ENCODE data around the gene FRY.

Gene FRY

GRCh38 chr13:32093006-32093405 lies 61.4 kb downstream of the FRY start:
- Histone ChIP-seq H3K4me3 (ENCODE audit: low read depth, low read length) (no peak overlapping the region), H3K36me3 (ENCODE audit: control insufficient read depth, insufficient read depth, low read length) (no peaks in the 10 kb centered on the region), H3K4me1 (ENCODE audit: control insufficient read depth, insufficient read depth, low read length) (no peaks in the 10 kb centered on the region), H3K27me3 (ENCODE audit: control insufficient read depth, insufficient read depth, low read length) (no peaks in the 10 kb centered on the region), H3K9ac (ENCODE audit: low read depth, low read length) (no peak overlapping the region), H3K9me3 (ENCODE audit: control insufficient read depth, insufficient read depth, low read length) (no peaks in the 10 kb centered on the region)

- Histone ChIP-seq H3K36me3 (ENCODE audit: control insufficient read depth, insufficient read depth, low read length) (no peaks in the 10 kb centered on the region), H3K9me3 (ENCODE audit: control insufficient read depth, insufficient read depth, low read length) (no peaks in the 10 kb centered on the region), H3K4me3 (ENCODE audit: low read depth, low read length) (no peak overlapping the region), H3K27me3 (ENCODE audit: control insufficient read depth, insufficient read depth, low read length) (no peaks in the 10 kb centered on the region), H3K9ac (ENCODE audit: low read depth, low read length) (no peak overlapping the region), H3K4me1 (ENCODE audit: control insufficient read depth, insufficient read depth, low read length) (no peaks in the 10 kb centered on the region)
These were observed 66.7 kb downstream of the FRY start for GRCh38 chr13:32098272-32098671.

DNA sequence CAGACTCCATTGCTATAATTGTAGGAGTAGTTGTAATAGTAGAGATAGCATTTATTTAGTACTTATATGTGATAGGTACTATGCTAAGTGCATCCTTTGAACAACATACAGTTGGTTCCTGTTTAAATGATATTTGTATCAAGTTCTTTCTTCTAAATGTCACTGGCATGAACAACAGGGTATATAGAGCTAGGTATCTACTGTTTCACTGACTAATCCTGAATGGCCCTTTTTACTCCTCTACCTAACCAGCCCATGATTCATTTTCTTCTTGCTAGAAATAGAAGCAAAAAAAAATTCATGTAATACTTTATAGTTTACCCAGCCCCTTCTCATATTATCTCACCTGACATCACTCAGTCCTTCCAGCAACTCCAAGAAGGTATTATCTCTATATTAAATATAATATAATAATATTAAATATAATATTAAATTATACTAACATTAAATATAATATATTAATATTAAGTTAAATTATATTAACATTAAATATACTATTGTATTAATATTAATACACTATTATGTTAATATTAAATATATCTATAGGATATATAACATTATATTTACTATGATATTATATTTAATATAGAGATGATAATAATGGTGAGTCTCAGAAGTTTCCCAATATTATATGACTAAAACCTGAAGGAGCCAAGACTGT lies 74.2 kb downstream of the FRY start:
- no peak overlapping the region for H3K9ac ChIP-seq (ENCODE audit: low read depth, low read length)
- H3K36me3 ChIP-seq (ENCODE audit: control insufficient read depth, insufficient read depth, low read length) = no peaks in the 10 kb centered on the region
- no peaks in the 10 kb centered on the region for H3K9me3 ChIP-seq (ENCODE audit: control insufficient read depth, insufficient read depth, low read length)
- no peaks in the 10 kb centered on the region for H3K4me1 ChIP-seq (ENCODE audit: control insufficient read depth, insufficient read depth, low read length)
- H3K27me3 ChIP-seq (ENCODE audit: control insufficient read depth, insufficient read depth, low read length) = no peaks in the 10 kb centered on the region
- H3K4me3 ChIP-seq (ENCODE audit: low read depth, low read length) = no peak overlapping the region

GRCh38 chr13:32107474-32107873 lies 75.9 kb downstream of the FRY start:
- Histone ChIP-seq H3K4me3 (ENCODE audit: low read depth, low read length) (no peak overlapping the region), H3K27me3 (ENCODE audit: control insufficient read depth, insufficient read depth, low read length) (no peaks in the 10 kb centered on the region), H3K9ac (ENCODE audit: low read depth, low read length) (no peak overlapping the region), H3K4me1 (ENCODE audit: control insufficient read depth, insufficient read depth, low read length) (no peaks in the 10 kb centered on the region), H3K36me3 (ENCODE audit: control insufficient read depth, insufficient read depth, low read length) (no peaks in the 10 kb centered on the region), H3K9me3 (ENCODE audit: control insufficient read depth, insufficient read depth, low read length) (no peaks in the 10 kb centered on the region)

DNA sequence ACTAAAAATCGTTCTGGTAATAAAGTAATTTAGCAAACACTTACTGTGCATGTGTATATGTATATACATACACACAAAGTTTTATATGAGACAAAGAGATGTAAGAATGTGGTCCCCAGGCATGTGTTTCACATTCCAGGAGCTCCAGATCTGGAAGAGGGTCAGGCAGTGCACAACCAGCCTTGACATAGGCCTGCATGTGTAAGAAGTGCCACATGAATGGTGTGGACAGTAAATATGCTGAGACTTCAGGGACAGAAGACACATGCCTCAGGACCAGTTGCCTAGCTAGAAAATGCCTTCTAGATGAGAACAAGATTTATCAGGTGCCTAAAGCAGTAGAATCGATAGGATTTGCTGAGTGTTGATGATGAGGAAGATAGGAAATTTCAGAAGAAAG lies 76.4 kb downstream of the FRY start:
- H3K9me3 ChIP-seq (ENCODE audit: control insufficient read depth, insufficient read depth, low read length) = no peaks in the 10 kb centered on the region
- no peaks in the 10 kb centered on the region for H3K36me3 ChIP-seq (ENCODE audit: control insufficient read depth, insufficient read depth, low read length)
- no peaks in the 10 kb centered on the region for H3K4me1 ChIP-seq (ENCODE audit: control insufficient read depth, insufficient read depth, low read length)
- H3K27me3 ChIP-seq (ENCODE audit: control insufficient read depth, insufficient read depth, low read length) = no peaks in the 10 kb centered on the region
- no peak overlapping the region for H3K9ac ChIP-seq (ENCODE audit: low read depth, low read length)
- H3K4me3 ChIP-seq (ENCODE audit: low read depth, low read length) = no peak overlapping the region

DNA sequence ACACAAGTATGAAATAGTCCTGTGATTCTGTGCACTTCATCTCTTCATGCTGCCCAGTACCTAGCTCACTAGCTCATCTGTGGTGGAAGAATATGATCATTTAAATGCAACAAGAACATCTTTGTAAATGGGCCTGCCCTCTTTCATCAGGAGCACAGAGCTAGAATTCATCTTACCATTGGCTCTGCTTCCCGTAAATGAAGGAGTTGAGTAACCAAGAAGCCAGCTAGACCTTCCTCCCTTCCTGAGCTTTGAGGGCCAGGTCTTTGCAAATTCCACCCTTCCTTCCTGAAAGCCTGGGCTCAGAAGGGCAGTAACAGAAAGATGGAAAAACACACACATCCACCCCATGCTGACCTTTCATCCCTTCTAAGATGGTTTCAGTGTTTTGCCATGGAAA lies 82.0 kb downstream of the FRY start:
- Histone ChIP-seq H3K36me3 (ENCODE audit: control insufficient read depth, insufficient read depth, low read length) (no peaks in the 10 kb centered on the region), H3K9me3 (ENCODE audit: control insufficient read depth, insufficient read depth, low read length) (no peaks in the 10 kb centered on the region), H3K27me3 (ENCODE audit: control insufficient read depth, insufficient read depth, low read length) (no peaks in the 10 kb centered on the region), H3K4me1 (ENCODE audit: control insufficient read depth, insufficient read depth, low read length) (no peaks in the 10 kb centered on the region), H3K9ac (ENCODE audit: low read depth, low read length) (no peak overlapping the region), H3K4me3 (ENCODE audit: low read depth, low read length) (no peak overlapping the region)

GRCh38 chr13:32114284-32114950 lies 82.8 kb downstream of the FRY start:
- Histone ChIP-seq H3K27me3 (ENCODE audit: control insufficient read depth, insufficient read depth, low read length) (no peaks in the 10 kb centered on the region), H3K4me1 (ENCODE audit: control insufficient read depth, insufficient read depth, low read length) (no peaks in the 10 kb centered on the region), H3K4me3 (ENCODE audit: low read depth, low read length) (no peak overlapping the region), H3K9me3 (ENCODE audit: control insufficient read depth, insufficient read depth, low read length) (no peaks in the 10 kb centered on the region), H3K9ac (ENCODE audit: low read depth, low read length) (no peak overlapping the region), H3K36me3 (ENCODE audit: control insufficient read depth, insufficient read depth, low read length) (no peaks in the 10 kb centered on the region)

DNA sequence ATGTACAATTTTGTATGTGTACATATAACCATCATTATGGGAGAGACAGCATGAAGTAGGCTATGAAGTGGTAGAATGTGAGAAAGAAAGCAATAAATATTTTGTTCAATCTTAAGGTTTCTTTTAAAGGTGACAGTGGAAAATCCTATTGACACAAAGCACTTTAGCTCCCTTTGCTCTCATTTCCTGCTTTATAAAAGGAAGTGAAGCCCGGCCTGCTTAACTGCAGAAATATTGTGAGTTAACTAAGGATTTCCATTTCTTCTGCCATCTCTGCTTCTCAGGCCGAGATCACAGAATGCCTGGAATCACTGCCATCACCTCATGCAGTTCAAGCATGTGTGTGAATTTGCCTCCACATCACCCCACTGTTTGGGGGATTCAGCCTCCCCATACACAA lies 83.5 kb downstream of the FRY start:
- Histone ChIP-seq H3K36me3 (ENCODE audit: control insufficient read depth, insufficient read depth, low read length) (no peaks in the 10 kb centered on the region), H3K4me3 (ENCODE audit: low read depth, low read length) (no peak overlapping the region), H3K27me3 (ENCODE audit: control insufficient read depth, insufficient read depth, low read length) (no peaks in the 10 kb centered on the region), H3K4me1 (ENCODE audit: control insufficient read depth, insufficient read depth, low read length) (no peaks in the 10 kb centered on the region), H3K9ac (ENCODE audit: low read depth, low read length) (no peak overlapping the region), H3K9me3 (ENCODE audit: control insufficient read depth, insufficient read depth, low read length) (no peaks in the 10 kb centered on the region)

- Histone ChIP-seq H3K9ac (ENCODE audit: low read depth, low read length) (no peak overlapping the region), H3K27me3 (ENCODE audit: control insufficient read depth, insufficient read depth, low read length) (no peaks in the 10 kb centered on the region), H3K9me3 (ENCODE audit: control insufficient read depth, insufficient read depth, low read length) (no peaks in the 10 kb centered on the region), H3K36me3 (ENCODE audit: control insufficient read depth, insufficient read depth, low read length) (no peaks in the 10 kb centered on the region), H3K4me1 (ENCODE audit: control insufficient read depth, insufficient read depth, low read length) (no peaks in the 10 kb centered on the region), H3K4me3 (ENCODE audit: low read depth, low read length) (no peak overlapping the region)
These were observed 84.6 kb downstream of the FRY start for GRCh38 chr13:32116210-32116609.

- no peaks in the 10 kb centered on the region for H3K9me3 ChIP-seq (ENCODE audit: control insufficient read depth, insufficient read depth, low read length)
- no peak overlapping the region for H3K4me3 ChIP-seq (ENCODE audit: low read depth, low read length)
- no peaks in the 10 kb centered on the region for H3K27me3 ChIP-seq (ENCODE audit: control insufficient read depth, insufficient read depth, low read length)
- H3K4me1 ChIP-seq (ENCODE audit: control insufficient read depth, insufficient read depth, low read length) = no peaks in the 10 kb centered on the region
- no peaks in the 10 kb centered on the region for H3K36me3 ChIP-seq (ENCODE audit: control insufficient read depth, insufficient read depth, low read length)
- H3K9ac ChIP-seq (ENCODE audit: low read depth, low read length) = no peak overlapping the region
These were observed 85.4 kb downstream of the FRY start for GRCh38 chr13:32117001-32117400.

DNA sequence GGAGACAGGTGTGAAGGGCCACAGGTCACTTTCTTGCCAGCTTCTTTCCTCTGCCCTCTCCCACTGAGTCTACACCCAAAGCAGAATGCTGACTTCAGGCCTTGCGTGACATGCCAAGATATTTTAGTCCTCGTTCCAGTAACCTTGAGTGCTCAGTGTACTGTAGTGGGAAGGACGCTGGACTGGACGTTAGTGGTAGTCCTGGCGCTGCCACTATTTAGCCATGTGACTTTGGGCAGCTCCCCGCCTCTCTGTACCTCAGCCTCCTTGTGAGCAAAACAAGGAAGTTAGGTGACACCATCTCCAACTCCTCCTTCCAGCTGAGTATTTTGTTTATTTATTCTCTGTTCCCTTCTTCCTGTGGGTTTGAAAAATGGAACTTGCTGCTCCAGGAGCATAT lies 86.1 kb downstream of the FRY start:
- H3K4me3 ChIP-seq (ENCODE audit: low read depth, low read length) = no peak overlapping the region
- H3K9me3 ChIP-seq (ENCODE audit: control insufficient read depth, insufficient read depth, low read length) = no peaks in the 10 kb centered on the region

DNA sequence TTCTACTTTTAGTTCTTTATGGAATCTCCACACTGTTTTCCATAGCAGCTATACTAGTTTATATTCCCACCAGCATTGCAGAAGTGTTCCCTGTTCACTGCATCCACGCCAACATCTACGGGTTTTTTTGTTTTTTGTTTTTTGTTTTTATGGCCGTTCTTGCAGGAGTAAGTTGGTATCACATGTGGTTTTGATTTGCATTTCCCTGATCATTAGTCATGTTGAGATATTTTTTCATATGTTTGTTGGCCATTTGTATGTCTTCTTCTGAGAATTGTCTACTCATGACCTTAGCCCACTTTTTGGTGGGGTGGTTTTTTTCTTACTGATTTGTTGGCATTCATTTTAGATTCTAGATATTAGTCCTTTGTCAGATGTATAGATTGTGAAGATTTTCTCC lies 89.7 kb downstream of the FRY start:
- Histone ChIP-seq H3K4me1 (ENCODE audit: control insufficient read depth, insufficient read depth, low read length) (no peaks in the 10 kb centered on the region), H3K9me3 (ENCODE audit: control insufficient read depth, insufficient read depth, low read length) (no peaks in the 10 kb centered on the region), H3K9ac (ENCODE audit: low read depth, low read length) (no peak overlapping the region), H3K27me3 (ENCODE audit: control insufficient read depth, insufficient read depth, low read length) (no peaks in the 10 kb centered on the region), H3K4me3 (ENCODE audit: low read depth, low read length) (no peak overlapping the region), H3K36me3 (ENCODE audit: control insufficient read depth, insufficient read depth, low read length) (no peaks in the 10 kb centered on the region)

More for the DNA sequence above, 86.1 kb downstream of the FRY start:
- H3K36me3 ChIP-seq (ENCODE audit: control insufficient read depth, insufficient read depth, low read length) = no peaks in the 10 kb centered on the region
- no peaks in the 10 kb centered on the region for H3K27me3 ChIP-seq (ENCODE audit: control insufficient read depth, insufficient read depth, low read length)
- no peaks in the 10 kb centered on the region for H3K4me1 ChIP-seq (ENCODE audit: control insufficient read depth, insufficient read depth, low read length)
- H3K9ac ChIP-seq (ENCODE audit: low read depth, low read length) = no peak overlapping the region
